Suprapubic skin (tissue), 3 donors: Measurements from ENCODE around the gene IL18RAP.

Experiments used
- CTCF ChIP-seq, 2 donors: fragments of 200-600 bp in 1 of 2; fragments of 450-650 bp in 1 of 2; sonication (generic) in 1 of 2; IDR thresholded peaks; one replicate each; pipeline ENCODE4 v1.5.1; 2016 to 2019; ENCODE audit warnings: antibody characterized with exemption in 2 of 2, mild to moderate bottlenecking in 1 of 2, moderate library complexity in 1 of 2
- POLR2A ChIP-seq, 2 donors: fragments of 450-650 bp; IDR thresholded peaks; one replicate each; pipeline ENCODE4 v1.6.1; 2017; ENCODE audit warnings: antibody characterized with exemption in 2 of 2, mild to moderate bottlenecking in 2 of 2, moderate library complexity in 2 of 2

GRCh38 chr2:102455061-102455670 is 32.2 kb downstream of the IL18RAP start:
- no peak for TF ChIP-seq CTCF (IDR thresholded peaks at IDR 0.05)
- no peak for TF ChIP-seq POLR2A (IDR thresholded peaks at IDR 0.05)
